KOPT-K1 (cell line): ENCODE results near the gene OPN1MW.
A peak's percentile ranks its signal among the peaks of the same experiment; 100 is the strongest.
"Not testable (repeated sequence)": the region's sequence is repeated elsewhere in the genome, so short reads cannot be mapped to it uniquely, and the experiment has no call there.

Source experiments
- H3K27ac ChIP-seq: fragments of 200-600 bp; sonication (generic); 2 replicates; pipeline ENCODE4 v1.5.1; 2016; ENCODE audit warnings: antibody characterized with exemption, mild to moderate bottlenecking, low read depth, low read length; ENCODE audit not compliant: poor library complexity, severe bottlenecking
- H3K36me3 ChIP-seq: fragments of 200-600 bp; sonication (generic); 2 replicates; pipeline ENCODE4 v1.5.1; 2017; ENCODE audit warnings: antibody characterized with exemption, mild to moderate bottlenecking, low read length, moderate library complexity; ENCODE audit not compliant: insufficient read depth
- H3K9me3 ChIP-seq: fragments of 200-600 bp; sonication (generic); 2 replicates; pipeline ENCODE4 v1.5.1; 2017; ENCODE audit warnings: antibody characterized with exemption, low read length, mild to moderate bottlenecking; ENCODE audit not compliant: insufficient read depth, poor library complexity, severe bottlenecking

Gene OPN1MW

DNA sequence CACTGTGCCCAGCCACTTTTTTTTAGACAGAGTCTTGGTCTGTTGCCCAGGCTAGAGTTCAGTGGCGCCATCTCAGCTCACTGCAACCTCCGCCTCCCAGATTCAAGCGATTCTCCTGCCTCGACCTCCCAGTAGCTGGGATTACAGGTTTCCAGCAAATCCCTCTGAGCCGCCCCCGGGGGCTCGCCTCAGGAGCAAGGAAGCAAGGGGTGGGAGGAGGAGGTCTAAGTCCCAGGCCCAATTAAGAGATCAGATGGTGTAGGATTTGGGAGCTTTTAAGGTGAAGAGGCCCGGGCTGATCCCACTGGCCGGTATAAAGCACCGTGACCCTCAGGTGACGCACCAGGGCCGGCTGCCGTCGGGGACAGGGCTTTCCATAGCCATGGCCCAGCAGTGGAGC is at the start of gene OPN1MW:
OPN1MW (plus strand) TSS at position 301 of the 400 bp plus-strand sequence; CDS start at position 383, 82 bp downstream.
- H3K9me3 ChIP-seq, H3K36me3 ChIP-seq, H3K27ac ChIP-seq: not testable (repeated sequence)

- peak overlapping the region; percentile 68 for H3K27ac ChIP-seq
- no peaks in the 10 kb centered on the region for H3K36me3 ChIP-seq
- no peaks in the 10 kb centered on the region for H3K9me3 ChIP-seq
Measured at GRCh38 chrX:154135458-154136229, 46.8 kb upstream of the OPN1MW start.

DNA sequence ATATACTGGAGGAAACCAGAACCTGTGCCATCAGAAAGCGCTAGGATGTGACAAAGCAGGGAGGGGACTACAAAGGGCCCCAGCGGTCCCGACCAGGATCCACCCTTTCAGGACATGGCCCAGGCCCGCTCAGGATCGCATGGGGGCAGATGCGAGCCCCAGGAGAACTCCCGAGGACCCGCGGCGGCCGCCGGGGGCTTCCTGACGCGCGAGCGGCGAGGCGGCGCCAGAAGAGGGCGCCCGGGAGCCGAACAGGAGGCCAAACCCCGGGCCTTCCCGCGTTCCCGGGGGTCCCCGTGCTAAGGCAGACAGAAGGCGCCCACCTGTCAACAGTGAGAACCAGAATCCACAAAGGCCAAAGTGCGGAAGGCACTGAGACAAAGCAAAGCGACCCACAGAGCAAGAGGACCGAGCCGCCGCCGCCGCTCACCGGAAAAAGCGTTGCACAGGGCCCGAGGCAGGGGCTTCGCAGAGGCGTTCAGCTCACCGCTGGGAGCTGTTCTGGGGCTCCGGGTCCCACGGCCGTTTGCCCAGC is 45.7 kb upstream of the OPN1MW start:
- Histone ChIP-seq H3K27ac (peak overlapping the region; percentile 68), H3K9me3 (no peaks in the 10 kb centered on the region), H3K36me3 (no peaks in the 10 kb centered on the region)

DNA sequence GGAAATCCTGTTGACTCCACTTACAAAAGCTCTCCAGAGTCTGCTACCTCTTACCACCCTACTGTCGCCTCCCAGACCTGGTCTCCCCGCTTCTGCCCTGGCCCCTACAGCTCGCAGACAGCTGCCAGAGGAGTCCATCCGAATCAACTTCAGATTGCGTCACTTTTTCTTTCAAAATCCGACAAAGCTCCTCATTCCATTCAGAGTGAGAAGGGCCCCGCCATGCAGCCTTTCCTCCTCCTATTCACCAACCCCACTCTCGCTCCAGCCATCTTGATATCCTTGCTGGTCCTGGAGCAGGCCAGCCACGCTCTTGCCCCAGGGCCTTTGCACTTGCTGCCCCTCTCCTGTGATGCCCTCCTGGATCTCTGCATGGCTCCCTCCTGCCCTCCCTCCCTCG is 43.5 kb upstream of the OPN1MW start:
- Histone ChIP-seq H3K36me3 (no peaks in the 10 kb centered on the region), H3K9me3 (no peaks in the 10 kb centered on the region), H3K27ac (no peak overlapping the region)

DNA sequence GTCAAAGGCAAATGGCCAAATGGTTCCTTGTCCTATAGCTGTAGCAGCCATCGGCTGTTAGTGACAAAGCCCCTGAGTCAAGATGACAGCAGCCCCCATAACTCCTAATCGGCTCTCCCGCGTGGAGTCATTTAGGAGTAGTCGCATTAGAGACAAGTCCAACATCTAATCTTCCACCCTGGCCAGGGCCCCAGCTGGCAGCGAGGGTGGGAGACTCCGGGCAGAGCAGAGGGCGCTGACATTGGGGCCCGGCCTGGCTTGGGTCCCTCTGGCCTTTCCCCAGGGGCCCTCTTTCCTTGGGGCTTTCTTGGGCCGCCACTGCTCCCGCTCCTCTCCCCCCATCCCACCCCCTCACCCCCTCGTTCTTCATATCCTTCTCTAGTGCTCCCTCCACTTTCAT is 42.2 kb upstream of the OPN1MW start:
- Histone ChIP-seq H3K9me3 (no peaks in the 10 kb centered on the region), H3K36me3 (no peaks in the 10 kb centered on the region), H3K27ac (no peak overlapping the region)

GRCh38 chrX:154140742-154141141 is 41.7 kb upstream of the OPN1MW start:
- no peak overlapping the region for H3K27ac ChIP-seq
- H3K36me3 ChIP-seq = no peaks in the 10 kb centered on the region
- H3K9me3 ChIP-seq = no peaks in the 10 kb centered on the region

DNA sequence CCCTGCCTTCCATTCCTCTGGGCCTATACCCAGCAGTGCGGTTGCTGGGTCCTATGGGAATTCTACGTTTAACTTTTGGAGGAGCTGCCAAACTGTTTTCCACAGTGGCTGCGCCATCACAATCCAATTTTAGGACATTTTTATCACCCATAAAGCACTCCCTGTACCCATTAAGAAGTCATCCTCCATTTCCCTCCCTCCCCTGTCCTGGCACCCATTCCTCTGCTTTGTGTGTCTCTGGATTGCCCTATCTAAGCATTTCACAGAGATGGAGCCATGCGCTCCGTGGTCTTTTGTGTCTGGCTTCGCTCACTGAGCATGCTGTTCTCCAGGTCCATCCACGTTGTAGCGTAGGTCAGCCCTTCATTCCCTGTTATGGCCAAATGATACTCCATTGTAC is 40.0 kb upstream of the OPN1MW start:
- no peaks in the 10 kb centered on the region for H3K9me3 ChIP-seq

DNA sequence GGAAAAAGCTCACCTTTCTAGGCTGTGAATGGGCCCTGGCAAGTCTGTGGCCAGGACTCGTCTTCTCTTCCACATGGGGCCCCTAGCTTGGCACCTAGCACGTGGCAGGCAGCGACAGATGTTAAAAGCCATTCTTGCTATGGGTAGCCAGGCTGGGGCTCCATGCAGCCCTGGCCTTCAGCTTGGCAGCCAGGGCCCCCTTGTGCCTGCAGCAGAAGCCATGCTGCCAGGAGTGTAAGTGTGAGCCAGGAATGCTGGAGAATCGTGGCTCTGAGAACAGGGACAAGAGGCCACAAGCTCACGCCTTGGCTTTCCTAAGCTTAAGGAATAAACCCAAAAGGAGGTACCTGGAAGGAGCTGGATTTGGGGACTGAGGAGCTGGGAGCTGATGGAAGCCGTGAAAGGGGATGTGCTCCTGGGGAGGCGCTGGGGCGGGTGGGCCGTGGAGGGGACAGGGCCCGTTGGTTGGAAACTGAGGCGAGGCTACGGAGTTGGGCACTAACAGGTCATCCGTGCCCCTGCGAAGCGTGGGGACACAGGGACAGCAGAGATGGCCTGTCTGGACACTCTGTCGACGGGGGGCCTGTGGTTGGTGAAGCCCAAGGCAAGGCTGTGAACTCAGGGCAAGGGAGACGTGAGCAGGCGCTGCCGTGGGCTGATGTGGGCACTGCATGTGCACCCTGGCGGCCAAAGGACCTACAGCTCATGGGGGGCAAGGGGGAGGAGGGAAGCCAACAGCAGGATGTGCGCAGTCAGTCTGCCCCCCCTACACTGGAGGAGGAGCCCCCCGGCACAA is 39.2 kb upstream of the OPN1MW start:
- no peaks in the 10 kb centered on the region for H3K9me3 ChIP-seq
- no peaks in the 10 kb centered on the region for H3K36me3 ChIP-seq
- no peak overlapping the region for H3K27ac ChIP-seq

More for the DNA sequence above, 40.0 kb upstream of the OPN1MW start:
- H3K27ac ChIP-seq = no peak overlapping the region
- no peaks in the 10 kb centered on the region for H3K36me3 ChIP-seq

DNA sequence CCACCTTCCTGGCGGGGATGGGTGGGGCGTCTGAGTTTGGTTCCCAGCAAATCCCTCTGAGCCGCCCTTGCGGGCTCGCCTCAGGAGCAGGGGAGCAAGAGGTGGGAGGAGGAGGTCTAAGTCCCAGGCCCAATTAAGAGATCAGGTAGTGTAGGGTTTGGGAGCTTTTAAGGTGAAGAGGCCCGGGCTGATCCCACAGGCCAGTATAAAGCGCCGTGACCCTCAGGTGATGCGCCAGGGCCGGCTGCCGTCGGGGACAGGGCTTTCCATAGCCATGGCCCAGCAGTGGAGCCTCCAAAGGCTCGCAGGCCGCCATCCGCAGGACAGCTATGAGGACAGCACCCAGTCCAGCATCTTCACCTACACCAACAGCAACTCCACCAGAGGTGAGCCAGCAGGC is 38.4 kb upstream of the OPN1MW start, which contains the start of gene OPN1LW:
OPN1LW (plus strand) TSS at position 234 of the 400 bp plus-strand sequence; CDS start at position 275, 41 bp downstream.
- H3K27ac ChIP-seq, H3K36me3 ChIP-seq, H3K9me3 ChIP-seq: not testable (repeated sequence)

- not testable (repeated sequence) for H3K9me3 ChIP-seq, H3K36me3 ChIP-seq, H3K27ac ChIP-seq
Measured at GRCh38 chrX:154151030-154151429, 31.4 kb upstream of the OPN1MW start.

DNA sequence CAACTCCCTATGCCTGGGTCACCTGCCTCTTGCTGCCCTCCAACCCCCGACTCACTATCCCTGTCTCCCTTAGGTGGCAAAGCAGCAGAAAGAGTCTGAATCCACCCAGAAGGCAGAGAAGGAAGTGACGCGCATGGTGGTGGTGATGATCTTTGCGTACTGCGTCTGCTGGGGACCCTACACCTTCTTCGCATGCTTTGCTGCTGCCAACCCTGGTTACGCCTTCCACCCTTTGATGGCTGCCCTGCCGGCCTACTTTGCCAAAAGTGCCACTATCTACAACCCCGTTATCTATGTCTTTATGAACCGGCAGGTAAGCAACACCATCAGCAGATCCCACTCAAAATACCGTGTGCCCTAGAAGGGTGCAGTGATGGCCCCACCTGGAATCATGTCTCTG is 26.2 kb upstream of the OPN1MW start:
- not testable (repeated sequence) for H3K36me3 ChIP-seq, H3K9me3 ChIP-seq, H3K27ac ChIP-seq

- H3K36me3 ChIP-seq, H3K27ac ChIP-seq, H3K9me3 ChIP-seq: not testable (repeated sequence)
Measured at GRCh38 chrX:154157207-154157606, 25.2 kb upstream of the OPN1MW start.

DNA sequence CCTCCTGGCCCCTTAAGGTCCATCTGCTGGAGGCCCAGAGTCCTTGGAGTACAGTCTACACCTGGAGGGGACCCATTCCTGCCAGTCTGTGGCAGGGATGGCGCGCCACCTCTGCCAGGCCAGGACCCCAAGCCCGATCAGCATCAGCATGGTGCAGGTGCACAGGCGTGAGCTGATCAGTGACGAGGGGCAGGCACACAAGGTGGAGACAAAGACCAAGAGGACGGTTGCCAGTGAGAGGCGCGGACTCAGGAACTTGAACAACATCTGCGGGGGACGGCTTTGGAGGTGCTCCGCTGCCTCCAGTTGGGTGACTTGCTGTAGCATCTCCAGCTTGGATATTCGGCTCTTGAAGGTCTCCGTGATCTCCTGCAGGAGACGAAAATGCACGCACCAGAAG is 23.1 kb upstream of the OPN1MW start:
- not testable (repeated sequence) for H3K9me3 ChIP-seq, H3K27ac ChIP-seq, H3K36me3 ChIP-seq

GRCh38 chrX:154164902-154165301 is 17.5 kb upstream of the OPN1MW start:
- not testable (repeated sequence) for H3K27ac ChIP-seq, H3K9me3 ChIP-seq, H3K36me3 ChIP-seq

- not testable (repeated sequence) for H3K27ac ChIP-seq, H3K36me3 ChIP-seq, H3K9me3 ChIP-seq
Measured at GRCh38 chrX:154168384-154168783, 14.0 kb upstream of the OPN1MW start.
